WTC11 (cell line): Measurements from ENCODE around the gene ALK. TPM values are rescaled to one million over a fixed set of nuclear protein-coding genes. Genes with fewer than 3 reads are reported as not detected.
A peak's percentile ranks its signal among the peaks of the same experiment; 100 is the strongest.

Experiments used
- ATAC-seq: fragments of 200-7000 bp; cut with Tn5 transposase; 2 replicates; pipeline ENCODE4 v1.10.0; 2021; ENCODE audit warnings: mild to moderate bottlenecking, moderate library complexity
- CTCF ChIA-PET: fragments of 300-600 bp; sonication (Branson Sonifier 250); formaldehyde crosslinking; loops from one replicate; lab custom pipeline; 2021; ENCODE audit warnings: antibody characterized with exemption; lab: Charles Lee
- POLR2A ChIA-PET: fragments of 350-600 bp; sonication (Branson Sonifier 250); formaldehyde crosslinking; loops from one replicate; lab custom pipeline; 2021; ENCODE audit warnings: antibody characterized with exemption; lab: Charles Lee
- DNase-seq: peaks from one replicate; pipeline ENCODE4 v3.0.0; 2021; ENCODE audit warnings: low spot score
- H3K27ac Mint-ChIP-seq: 2 replicates; pipeline ENCODE4 v1.8.0; 2021; ENCODE audit warnings: mixed read lengths
- H3K27me3 Mint-ChIP-seq: 2 replicates; pipeline ENCODE4 v1.8.0; 2021; ENCODE audit warnings: low read depth, mild to moderate bottlenecking, moderate library complexity, mixed read lengths
- H3K36me3 Mint-ChIP-seq: 2 replicates; pipeline ENCODE4 v1.8.0; 2021; ENCODE audit warnings: mixed read lengths
- H3K4me1 Mint-ChIP-seq: 2 replicates; pipeline ENCODE4 v1.8.0; 2022; ENCODE audit warnings: mixed read lengths
- H3K4me3 Mint-ChIP-seq: 2 replicates; pipeline ENCODE4 v1.8.0; 2021; ENCODE audit warnings: mild to moderate bottlenecking, moderate library complexity, mixed read lengths
- H3K9me3 Mint-ChIP-seq: 2 replicates; pipeline ENCODE4 v1.8.0; 2021; ENCODE audit warnings: mixed read lengths
- CREB1 ChIP-seq: sonication (generic); formaldehyde crosslinking; IDR thresholded peaks from 2 replicates; pipeline ENCODE4 v1.8.0; 2023; ENCODE audit warnings: mild to moderate bottlenecking, missing genetic modification reagents
- ELF4 ChIP-seq: sonication (generic); formaldehyde crosslinking; IDR thresholded peaks from 2 replicates; pipeline ENCODE4 v1.8.1; 2022; ENCODE audit warnings: low read depth, mild to moderate bottlenecking, moderate library complexity, missing genetic modification reagents
- EMX1 ChIP-seq: fragments of 250-450 bp; sonication (Bioruptor Pico); IDR thresholded peaks from 2 replicates; pipeline ENCODE4 v1.8.0; 2021; ENCODE audit warnings: mild to moderate bottlenecking
- FOXK1 ChIP-seq: sonication (generic); formaldehyde crosslinking; IDR thresholded peaks from 2 replicates; pipeline ENCODE4 v1.8.0; 2022; ENCODE audit warnings: mild to moderate bottlenecking, moderate library complexity, missing genetic modification reagents
- FOXP1 ChIP-seq: sonication (generic); formaldehyde crosslinking; IDR thresholded peaks from 2 replicates; pipeline ENCODE4 v1.8.0; 2022; ENCODE audit warnings: missing genetic modification reagents, mild to moderate bottlenecking, moderate library complexity, borderline replicate concordance
- NFATC4 ChIP-seq: fragments of 250-450 bp; sonication (Bioruptor Pico); IDR thresholded peaks from 2 replicates; pipeline ENCODE4 v1.9.0; 2021; ENCODE audit warnings: mild to moderate bottlenecking
- NFE2L1 ChIP-seq: sonication (generic); formaldehyde crosslinking; IDR thresholded peaks from 2 replicates; pipeline ENCODE4 v1.8.1; 2023; ENCODE audit warnings: missing genetic modification reagents
- NR2C2 ChIP-seq: sonication (generic); formaldehyde crosslinking; IDR thresholded peaks from 2 replicates; pipeline ENCODE4 v1.8.0; 2022; ENCODE audit warnings: mild to moderate bottlenecking, missing genetic modification reagents
- OVOL2 ChIP-seq: fragments of 250-450 bp; sonication (Bioruptor Pico); IDR thresholded peaks from 2 replicates; pipeline ENCODE4 v1.9.0; 2021; ENCODE audit warnings: mild to moderate bottlenecking, borderline replicate concordance
- RELA ChIP-seq: sonication (generic); formaldehyde crosslinking; IDR thresholded peaks from 2 replicates; pipeline ENCODE4 v1.8.1; 2022; ENCODE audit warnings: missing genetic modification reagents, mild to moderate bottlenecking, borderline replicate concordance
- RORB ChIP-seq: fragments of 250-450 bp; sonication (Bioruptor Pico); IDR thresholded peaks from 2 replicates; pipeline ENCODE4 v1.9.0; 2021; ENCODE audit warnings: mild to moderate bottlenecking
- SMAD4 ChIP-seq: sonication (generic); formaldehyde crosslinking; IDR thresholded peaks from 2 replicates; pipeline ENCODE4 v1.8.0; 2022; ENCODE audit warnings: mild to moderate bottlenecking, missing genetic modification reagents
- TCF7 ChIP-seq: sonication (generic); formaldehyde crosslinking; IDR thresholded peaks from 2 replicates; pipeline ENCODE4 v1.8.0; 2022; ENCODE audit warnings: mild to moderate bottlenecking, low read depth, missing genetic modification reagents, moderate library complexity
- TP53 ChIP-seq: sonication (generic); formaldehyde crosslinking; IDR thresholded peaks from 2 replicates; pipeline ENCODE4 v1.8.1; 2023; ENCODE audit warnings: mild to moderate bottlenecking, missing genetic modification reagents
- ZNF121 ChIP-seq: sonication (generic); formaldehyde crosslinking; IDR thresholded peaks from 2 replicates; pipeline ENCODE4 v1.8.0; 2023; ENCODE audit warnings: missing genetic modification reagents
- ZNF263 ChIP-seq: sonication (generic); formaldehyde crosslinking; IDR thresholded peaks from 2 replicates; pipeline ENCODE4 v1.8.1; 2022; ENCODE audit warnings: low read depth, mild to moderate bottlenecking, moderate library complexity, missing genetic modification reagents
- ZNF317 ChIP-seq: sonication (generic); formaldehyde crosslinking; IDR thresholded peaks from 2 replicates; pipeline ENCODE4 v1.8.1; 2023; ENCODE audit warnings: low read depth, mild to moderate bottlenecking, moderate library complexity, missing genetic modification reagents, borderline replicate concordance
- total RNA-seq: library from RNA; stranded (reverse); gene quantifications from 3 replicates; pipeline ENCODE4 v1.2.3, GENCODE V29; 2021
- TF ChIP-seq, protein P1 (sequence below): sonication (generic); formaldehyde crosslinking; IDR thresholded peaks from 2 replicates; pipeline ENCODE4 v1.8.0; 2022; ENCODE audit warnings: mild to moderate bottlenecking, missing genetic modification reagents
- TF ChIP-seq, protein P2 (sequence below): sonication (generic); formaldehyde crosslinking; IDR thresholded peaks from 2 replicates; pipeline ENCODE4 v1.8.1; 2023; ENCODE audit warnings: mild to moderate bottlenecking, missing genetic modification reagents, borderline replicate concordance
- TF ChIP-seq, protein P3 (sequence below): sonication (generic); formaldehyde crosslinking; conservative IDR thresholded peaks from 2 replicates; pipeline ENCODE4 v1.8.1; 2022; ENCODE audit warnings: mild to moderate bottlenecking, missing genetic modification reagents
- TF ChIP-seq, protein P4 (sequence below): sonication (generic); formaldehyde crosslinking; IDR thresholded peaks from 2 replicates; pipeline ENCODE4 v1.8.1; 2022; ENCODE audit warnings: mild to moderate bottlenecking, moderate library complexity, missing genetic modification reagents
- TF ChIP-seq, protein P5 (sequence below): sonication (generic); formaldehyde crosslinking; IDR thresholded peaks from 2 replicates; pipeline ENCODE4 v1.8.1; 2023; ENCODE audit warnings: mild to moderate bottlenecking, moderate library complexity, missing genetic modification reagents
- TF ChIP-seq, protein P6 (sequence below): sonication (generic); formaldehyde crosslinking; IDR thresholded peaks from 2 replicates; pipeline ENCODE4 v1.8.1; 2022; ENCODE audit warnings: low read depth, missing genetic modification reagents, borderline replicate concordance

ALK gene
- total RNA-seq, 1 experiment from 2014 or later: not detected

DNA sequence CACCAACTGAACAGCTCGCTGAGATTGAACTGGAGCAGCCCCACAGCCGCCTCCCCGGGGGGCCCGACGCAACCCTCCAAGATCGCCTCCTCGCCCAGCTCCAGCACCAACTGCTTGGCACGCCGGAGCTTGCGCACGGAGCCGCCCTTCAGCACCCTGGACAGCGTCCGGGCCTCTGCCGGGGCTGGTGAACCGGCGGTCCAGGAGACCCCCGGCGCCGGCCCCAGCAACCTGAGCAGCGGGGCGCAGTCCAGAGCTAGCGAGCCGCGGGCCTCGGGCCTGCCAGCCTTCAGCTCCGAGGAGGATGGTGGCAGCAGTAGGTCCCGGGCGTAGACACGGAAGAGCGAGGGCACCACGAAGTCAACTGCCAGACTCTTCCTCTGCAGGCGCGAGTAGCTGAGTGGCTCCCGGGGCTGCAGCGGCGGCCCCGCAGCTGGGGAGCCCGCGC, 1.2 kb downstream of the ALK start (continued):
- TF ChIP-seq, protein P1, sequence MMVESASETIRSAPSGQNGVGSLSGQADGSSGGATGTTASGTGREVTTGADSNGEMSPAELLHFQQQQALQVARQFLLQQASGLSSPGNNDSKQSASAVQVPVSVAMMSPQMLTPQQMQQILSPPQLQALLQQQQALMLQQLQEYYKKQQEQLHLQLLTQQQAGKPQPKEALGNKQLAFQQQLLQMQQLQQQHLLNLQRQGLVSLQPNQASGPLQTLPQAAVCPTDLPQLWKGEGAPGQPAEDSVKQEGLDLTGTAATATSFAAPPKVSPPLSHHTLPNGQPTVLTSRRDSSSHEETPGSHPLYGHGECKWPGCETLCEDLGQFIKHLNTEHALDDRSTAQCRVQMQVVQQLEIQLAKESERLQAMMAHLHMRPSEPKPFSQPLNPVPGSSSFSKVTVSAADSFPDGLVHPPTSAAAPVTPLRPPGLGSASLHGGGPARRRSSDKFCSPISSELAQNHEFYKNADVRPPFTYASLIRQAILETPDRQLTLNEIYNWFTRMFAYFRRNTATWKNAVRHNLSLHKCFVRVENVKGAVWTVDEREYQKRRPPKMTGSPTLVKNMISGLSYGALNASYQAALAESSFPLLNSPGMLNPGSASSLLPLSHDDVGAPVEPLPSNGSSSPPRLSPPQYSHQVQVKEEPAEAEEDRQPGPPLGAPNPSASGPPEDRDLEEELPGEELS (CRISPR knock-in tag): peak; percentile 98
- TF ChIP-seq OVOL2 (CRISPR knock-in tag): no peak
- TF ChIP-seq EMX1 (CRISPR knock-in tag): no peak
- 0 out of 2 replicates have a peak, but pooled peaks have one; percentile 76 for TF ChIP-seq TCF7 (CRISPR knock-in tag)
- peak; percentile 90 for TF ChIP-seq FOXK1 (CRISPR knock-in tag)
- TF ChIP-seq ZNF121 (CRISPR knock-in tag): no peak
- peak; percentile 98 for TF ChIP-seq FOXP1

DNA sequence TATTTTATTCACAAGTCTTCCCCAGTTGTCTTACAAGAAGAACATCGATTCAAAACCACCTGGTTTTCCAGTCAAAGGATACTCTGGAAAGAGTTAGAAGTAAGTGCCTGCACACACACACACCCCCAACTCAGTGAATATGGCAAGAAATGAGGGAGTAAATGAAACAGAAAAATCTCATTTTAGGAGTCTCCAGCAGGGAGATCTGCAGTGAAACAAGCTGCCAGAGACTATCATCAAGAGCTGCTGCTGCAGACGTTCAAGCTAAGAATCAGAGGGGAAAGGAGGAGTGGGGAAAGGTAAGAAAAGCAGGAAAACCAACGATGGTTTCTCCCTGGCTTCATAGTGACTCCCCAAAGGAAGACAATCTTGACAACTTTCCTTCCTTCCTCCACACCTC, 2.4 kb downstream of the ALK start:
- CTCF ChIA-PET: no interaction called here
- Mint-ChIP-seq H3K4me3 (no peak overlapping the region), H3K27me3 (peaks cover 67% of the 10 kb centered on the region), H3K9me3 (no peaks in the 10 kb centered on the region), H3K27ac (no peak overlapping the region), H3K4me1 (peaks cover 13% of the 10 kb centered on the region), H3K36me3 (no peaks in the 10 kb centered on the region)
- no peak for DNase-seq
- ATAC-seq: no peak
- no peak for TF ChIP-seq ZNF263 (CRISPR knock-in tag)
- TF ChIP-seq ZNF317 (CRISPR knock-in tag): no peak
- TF ChIP-seq TP53 (CRISPR knock-in tag): no peak
- no peak for TF ChIP-seq SMAD4 (CRISPR knock-in tag)
- TF ChIP-seq ELF4 (CRISPR knock-in tag): no peak
- TF ChIP-seq, protein P1 (CRISPR knock-in tag): no peak
- no peak for TF ChIP-seq NFE2L1 (CRISPR knock-in tag)
- TF ChIP-seq NR2C2: no peak
- TF ChIP-seq NFATC4: no peak
- POLR2A ChIA-PET: no interaction called here

DNA sequence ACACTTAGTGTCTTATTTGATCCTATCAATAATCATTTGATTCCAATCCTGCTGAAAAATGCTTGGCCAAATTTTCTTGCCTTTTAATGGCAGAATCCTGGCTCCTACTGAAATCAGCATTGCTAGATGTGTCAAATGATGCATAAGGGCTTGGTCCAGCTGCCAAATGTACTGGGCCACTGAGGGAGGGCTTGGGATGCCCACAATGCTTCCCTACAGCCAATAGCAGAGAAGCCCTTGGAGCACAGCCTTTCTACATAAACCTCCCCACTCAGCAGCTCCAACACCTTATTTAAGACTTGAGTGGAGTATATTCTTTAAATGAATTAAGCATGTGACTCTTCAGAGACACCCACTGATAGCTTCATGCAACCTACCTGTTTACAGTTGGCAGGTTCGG, 3.6 kb downstream of the ALK start:
- Mint-ChIP-seq H3K27me3 (peaks cover 72% of the 10 kb centered on the region), H3K27ac (no peak overlapping the region), H3K4me1 (peaks cover 13% of the 10 kb centered on the region), H3K36me3 (no peaks in the 10 kb centered on the region), H3K9me3 (no peaks in the 10 kb centered on the region), H3K4me3 (no peak overlapping the region)
- CTCF ChIA-PET: no interaction called here
- POLR2A ChIA-PET: no interaction called here
- no peak for DNase-seq
- no peak for ATAC-seq
- TF ChIP-seq, protein P2, sequence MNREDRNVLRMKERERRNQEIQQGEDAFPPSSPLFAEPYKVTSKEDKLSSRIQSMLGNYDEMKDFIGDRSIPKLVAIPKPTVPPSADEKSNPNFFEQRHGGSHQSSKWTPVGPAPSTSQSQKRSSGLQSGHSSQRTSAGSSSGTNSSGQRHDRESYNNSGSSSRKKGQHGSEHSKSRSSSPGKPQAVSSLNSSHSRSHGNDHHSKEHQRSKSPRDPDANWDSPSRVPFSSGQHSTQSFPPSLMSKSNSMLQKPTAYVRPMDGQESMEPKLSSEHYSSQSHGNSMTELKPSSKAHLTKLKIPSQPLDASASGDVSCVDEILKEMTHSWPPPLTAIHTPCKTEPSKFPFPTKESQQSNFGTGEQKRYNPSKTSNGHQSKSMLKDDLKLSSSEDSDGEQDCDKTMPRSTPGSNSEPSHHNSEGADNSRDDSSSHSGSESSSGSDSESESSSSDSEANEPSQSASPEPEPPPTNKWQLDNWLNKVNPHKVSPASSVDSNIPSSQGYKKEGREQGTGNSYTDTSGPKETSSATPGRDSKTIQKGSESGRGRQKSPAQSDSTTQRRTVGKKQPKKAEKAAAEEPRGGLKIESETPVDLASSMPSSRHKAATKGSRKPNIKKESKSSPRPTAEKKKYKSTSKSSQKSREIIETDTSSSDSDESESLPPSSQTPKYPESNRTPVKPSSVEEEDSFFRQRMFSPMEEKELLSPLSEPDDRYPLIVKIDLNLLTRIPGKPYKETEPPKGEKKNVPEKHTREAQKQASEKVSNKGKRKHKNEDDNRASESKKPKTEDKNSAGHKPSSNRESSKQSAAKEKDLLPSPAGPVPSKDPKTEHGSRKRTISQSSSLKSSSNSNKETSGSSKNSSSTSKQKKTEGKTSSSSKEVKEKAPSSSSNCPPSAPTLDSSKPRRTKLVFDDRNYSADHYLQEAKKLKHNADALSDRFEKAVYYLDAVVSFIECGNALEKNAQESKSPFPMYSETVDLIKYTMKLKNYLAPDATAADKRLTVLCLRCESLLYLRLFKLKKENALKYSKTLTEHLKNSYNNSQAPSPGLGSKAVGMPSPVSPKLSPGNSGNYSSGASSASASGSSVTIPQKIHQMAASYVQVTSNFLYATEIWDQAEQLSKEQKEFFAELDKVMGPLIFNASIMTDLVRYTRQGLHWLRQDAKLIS (CRISPR knock-in tag): no peak
- TF ChIP-seq RORB (no peak), RELA (CRISPR knock-in tag) (no peak), NR2C2 (no peak), CREB1 (CRISPR knock-in tag) (no peak), ZNF121 (CRISPR knock-in tag) (no peak)
- TF ChIP-seq, protein P3, sequence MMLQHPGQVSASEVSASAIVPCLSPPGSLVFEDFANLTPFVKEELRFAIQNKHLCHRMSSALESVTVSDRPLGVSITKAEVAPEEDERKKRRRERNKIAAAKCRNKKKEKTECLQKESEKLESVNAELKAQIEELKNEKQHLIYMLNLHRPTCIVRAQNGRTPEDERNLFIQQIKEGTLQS (CRISPR knock-in tag): no peak
- TF ChIP-seq, protein P4, sequence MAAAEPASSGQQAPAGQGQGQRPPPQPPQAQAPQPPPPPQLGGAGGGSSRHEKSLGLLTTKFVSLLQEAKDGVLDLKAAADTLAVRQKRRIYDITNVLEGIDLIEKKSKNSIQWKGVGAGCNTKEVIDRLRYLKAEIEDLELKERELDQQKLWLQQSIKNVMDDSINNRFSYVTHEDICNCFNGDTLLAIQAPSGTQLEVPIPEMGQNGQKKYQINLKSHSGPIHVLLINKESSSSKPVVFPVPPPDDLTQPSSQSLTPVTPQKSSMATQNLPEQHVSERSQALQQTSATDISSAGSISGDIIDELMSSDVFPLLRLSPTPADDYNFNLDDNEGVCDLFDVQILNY (CRISPR knock-in tag): no peak
- TF ChIP-seq, protein P5, sequence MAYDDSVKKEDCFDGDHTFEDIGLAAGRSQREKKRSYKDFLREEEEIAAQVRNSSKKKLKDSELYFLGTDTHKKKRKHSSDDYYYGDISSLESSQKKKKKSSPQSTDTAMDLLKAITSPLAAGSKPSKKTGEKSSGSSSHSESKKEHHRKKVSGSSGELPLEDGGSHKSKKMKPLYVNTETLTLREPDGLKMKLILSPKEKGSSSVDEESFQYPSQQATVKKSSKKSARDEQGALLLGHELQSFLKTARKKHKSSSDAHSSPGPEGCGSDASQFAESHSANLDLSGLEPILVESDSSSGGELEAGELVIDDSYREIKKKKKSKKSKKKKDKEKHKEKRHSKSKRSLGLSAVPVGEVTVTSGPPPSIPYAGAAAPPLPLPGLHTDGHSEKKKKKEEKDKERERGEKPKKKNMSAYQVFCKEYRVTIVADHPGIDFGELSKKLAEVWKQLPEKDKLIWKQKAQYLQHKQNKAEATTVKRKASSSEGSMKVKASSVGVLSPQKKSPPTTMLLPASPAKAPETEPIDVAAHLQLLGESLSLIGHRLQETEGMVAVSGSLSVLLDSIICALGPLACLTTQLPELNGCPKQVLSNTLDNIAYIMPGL: no peak
- TF ChIP-seq, protein P6, sequence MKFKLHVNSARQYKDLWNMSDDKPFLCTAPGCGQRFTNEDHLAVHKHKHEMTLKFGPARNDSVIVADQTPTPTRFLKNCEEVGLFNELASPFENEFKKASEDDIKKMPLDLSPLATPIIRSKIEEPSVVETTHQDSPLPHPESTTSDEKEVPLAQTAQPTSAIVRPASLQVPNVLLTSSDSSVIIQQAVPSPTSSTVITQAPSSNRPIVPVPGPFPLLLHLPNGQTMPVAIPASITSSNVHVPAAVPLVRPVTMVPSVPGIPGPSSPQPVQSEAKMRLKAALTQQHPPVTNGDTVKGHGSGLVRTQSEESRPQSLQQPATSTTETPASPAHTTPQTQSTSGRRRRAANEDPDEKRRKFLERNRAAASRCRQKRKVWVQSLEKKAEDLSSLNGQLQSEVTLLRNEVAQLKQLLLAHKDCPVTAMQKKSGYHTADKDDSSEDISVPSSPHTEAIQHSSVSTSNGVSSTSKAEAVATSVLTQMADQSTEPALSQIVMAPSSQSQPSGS (CRISPR knock-in tag): no peak
